HuH-7.5 (cell line): Measurements from ENCODE around the gene VPS29.

Experiments
- DNase-seq: peaks from one replicate; pipeline ENCODE4 v3.0.0; 2011; ENCODE audit warnings: low spot score

The VPS29 gene

GRCh38 chr12:110444455-110444854 lies 57.5 kb downstream of the VPS29 start:
- no peak for DNase-seq
